Measurements from ENCODE around the gene EAPP. TPM values are rescaled to one million over a fixed set of nuclear protein-coding genes. Genes with fewer than 3 reads are reported as not detected.
"Not testable (repeated sequence)": the region's sequence is repeated elsewhere in the genome, so short reads cannot be mapped to it uniquely, and the experiment has no call there.

EAPP gene
- total RNA-seq, 1 donor from 2014 or later, result 43.2 TPM

DNA sequence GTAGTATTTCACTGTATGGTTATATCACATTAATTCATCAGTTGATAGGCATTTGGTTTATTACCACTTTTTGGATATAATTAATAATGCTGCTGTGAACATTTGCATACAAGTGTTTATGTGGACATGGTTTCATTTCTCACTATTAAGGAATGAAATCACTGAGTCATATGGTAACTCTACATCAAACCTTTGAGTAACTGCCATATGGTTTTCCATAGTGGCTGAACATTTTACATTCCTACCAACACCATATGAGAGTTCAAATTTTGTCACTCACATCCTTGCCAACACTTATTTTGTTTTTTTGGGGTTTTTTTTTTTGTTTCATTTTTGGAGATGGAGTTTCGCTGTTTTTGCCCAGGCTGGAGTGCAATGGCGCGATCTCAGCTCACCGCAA lies 30.2 kb upstream of the EAPP start:
- ATAC-seq (ENCODE audit: low read depth) (no peak), DNase-seq (no peak)
- POLR2A ChIA-PET, result no interaction called here
- H3K27ac Mint-ChIP-seq, result no peak overlapping the region
- no peak overlapping the region for H3K4me3 Mint-ChIP-seq
- H3K27me3 Mint-ChIP-seq, result no peaks in the 10 kb centered on the region
- CTCF ChIA-PET, result no interaction called here
- H3K4me1 Mint-ChIP-seq, result no peaks in the 10 kb centered on the region
- TF ChIP-seq, protein P1, sequence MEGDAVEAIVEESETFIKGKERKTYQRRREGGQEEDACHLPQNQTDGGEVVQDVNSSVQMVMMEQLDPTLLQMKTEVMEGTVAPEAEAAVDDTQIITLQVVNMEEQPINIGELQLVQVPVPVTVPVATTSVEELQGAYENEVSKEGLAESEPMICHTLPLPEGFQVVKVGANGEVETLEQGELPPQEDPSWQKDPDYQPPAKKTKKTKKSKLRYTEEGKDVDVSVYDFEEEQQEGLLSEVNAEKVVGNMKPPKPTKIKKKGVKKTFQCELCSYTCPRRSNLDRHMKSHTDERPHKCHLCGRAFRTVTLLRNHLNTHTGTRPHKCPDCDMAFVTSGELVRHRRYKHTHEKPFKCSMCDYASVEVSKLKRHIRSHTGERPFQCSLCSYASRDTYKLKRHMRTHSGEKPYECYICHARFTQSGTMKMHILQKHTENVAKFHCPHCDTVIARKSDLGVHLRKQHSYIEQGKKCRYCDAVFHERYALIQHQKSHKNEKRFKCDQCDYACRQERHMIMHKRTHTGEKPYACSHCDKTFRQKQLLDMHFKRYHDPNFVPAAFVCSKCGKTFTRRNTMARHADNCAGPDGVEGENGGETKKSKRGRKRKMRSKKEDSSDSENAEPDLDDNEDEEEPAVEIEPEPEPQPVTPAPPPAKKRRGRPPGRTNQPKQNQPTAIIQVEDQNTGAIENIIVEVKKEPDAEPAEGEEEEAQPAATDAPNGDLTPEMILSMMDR (IDR thresholded peaks at IDR 0.05), result no peak
- peaks cover 59% of the 10 kb centered on the region for H3K36me3 Mint-ChIP-seq (ENCODE audit: low read depth)
- H3K9me3 Mint-ChIP-seq, result no peaks in the 10 kb centered on the region
- intact Hi-C loops (cut with micrococcal nuclease), result no loop called here

DNA sequence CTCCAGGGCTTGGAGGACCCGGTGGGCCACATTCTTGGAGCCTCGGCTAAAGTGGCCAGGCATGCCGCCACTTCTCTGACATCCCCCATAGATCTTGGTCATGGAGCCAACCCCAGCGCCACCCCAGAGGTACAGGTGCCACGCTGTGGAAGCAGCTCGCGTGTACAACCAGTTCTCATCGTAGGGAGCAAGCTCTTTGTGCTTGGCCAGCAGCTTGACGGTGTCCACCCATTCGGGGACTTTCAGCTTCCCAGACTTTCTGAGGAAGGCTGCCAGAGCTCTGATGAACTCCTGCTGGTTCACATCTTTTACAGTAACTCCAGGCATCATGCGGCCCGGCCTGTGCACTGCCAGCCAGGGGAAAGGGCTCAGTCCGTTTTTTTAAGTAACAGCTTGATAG lies 29.3 kb upstream of the EAPP start:
- ChIA-PET POLR2A (no interaction called here), CTCF (no interaction called here)
- Mint-ChIP-seq H3K27ac (no peak overlapping the region), H3K4me1 (no peaks in the 10 kb centered on the region), H3K36me3 (ENCODE audit: low read depth) (peaks cover 60% of the 10 kb centered on the region), H3K27me3 (no peaks in the 10 kb centered on the region), H3K4me3 (no peak overlapping the region), H3K9me3 (no peaks in the 10 kb centered on the region)
- TF ChIP-seq, protein P1 (IDR thresholded peaks at IDR 0.05), result no peak
- intact Hi-C loops (cut with micrococcal nuclease), result no loop called here
- no peak for ATAC-seq (ENCODE audit: low read depth)
- no peak for DNase-seq

GRCh38 chr14:34562776-34563150 lies 23.3 kb upstream of the EAPP start:
- CTCF ChIA-PET, result no interaction called here
- no peaks in the 10 kb centered on the region for H3K27me3 Mint-ChIP-seq
- ATAC-seq (ENCODE audit: low read depth), result no peak

DNA sequence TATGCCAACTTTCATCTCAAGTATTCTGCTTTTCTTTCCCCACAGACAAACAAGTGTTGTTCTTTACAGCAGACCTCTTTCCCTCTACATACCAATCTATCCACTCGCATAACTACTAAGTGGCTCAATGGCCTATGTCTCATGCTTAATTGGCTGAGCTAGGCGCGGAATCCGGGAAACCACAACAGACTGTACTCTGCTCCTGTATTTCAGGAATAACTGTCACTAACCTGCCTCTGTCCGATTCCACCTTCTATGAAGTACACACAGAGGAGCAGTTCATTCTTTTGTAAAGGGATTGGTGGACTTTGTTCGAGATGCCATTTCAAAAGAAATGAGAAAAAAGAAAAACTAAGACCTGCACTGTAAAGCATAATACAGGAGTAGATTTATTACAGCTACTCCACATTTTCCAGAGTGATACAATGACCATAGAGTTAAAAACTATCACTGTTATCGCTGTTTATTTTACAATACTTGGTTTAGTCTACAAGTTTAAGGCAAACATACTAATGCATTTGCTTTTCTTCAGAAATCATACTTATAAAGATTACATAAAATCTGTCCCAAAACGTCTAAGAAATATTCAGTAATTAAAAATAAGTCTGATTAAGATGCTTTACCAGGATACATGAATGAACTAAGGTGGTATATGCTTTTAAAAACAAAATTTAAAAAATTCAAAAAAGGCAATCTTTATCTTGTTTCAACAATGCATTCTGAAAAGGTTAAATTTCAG lies 22.7 kb upstream of the EAPP start:
- H3K4me1 Mint-ChIP-seq; DNase-seq; H3K27ac Mint-ChIP-seq; POLR2A ChIA-PET; intact Hi-C loops (cut with micrococcal nuclease); CTCF ChIA-PET; H3K9me3 Mint-ChIP-seq; H3K4me3 Mint-ChIP-seq; ATAC-seq (ENCODE audit: low read depth); H3K27me3 Mint-ChIP-seq: not testable (repeated sequence)
- peaks cover 23% of the 10 kb centered on the region for H3K36me3 Mint-ChIP-seq (ENCODE audit: low read depth)

More at GRCh38 chr14:34562776-34563150, 23.3 kb upstream of the EAPP start:
- Mint-ChIP-seq H3K4me3 (no peak overlapping the region), H3K9me3 (no peaks in the 10 kb centered on the region), H3K27ac (no peak overlapping the region), H3K36me3 (ENCODE audit: low read depth) (peaks cover 28% of the 10 kb centered on the region), H3K4me1 (no peaks in the 10 kb centered on the region)
- no peak for DNase-seq
- TF ChIP-seq, protein P1 (IDR thresholded peaks at IDR 0.05), result no peak
- POLR2A ChIA-PET, result no interaction called here
- intact Hi-C loops (cut with micrococcal nuclease), result no loop called here

DNA sequence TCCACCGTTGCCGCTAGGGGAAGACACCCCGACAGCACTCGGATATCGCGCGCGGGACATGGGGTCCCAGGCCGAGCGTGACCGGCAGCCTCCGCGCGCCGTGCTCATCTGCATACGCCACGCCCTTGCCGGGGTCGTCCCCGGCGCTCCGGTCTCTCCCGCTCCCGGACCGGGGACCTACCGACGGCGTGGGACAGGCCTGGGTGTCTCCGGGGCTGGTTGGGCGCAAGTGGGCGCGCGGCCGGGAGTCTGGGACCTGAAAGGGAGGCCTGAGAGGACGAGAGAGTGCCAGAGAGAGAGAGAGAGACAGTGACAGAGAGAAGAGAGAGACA lies 17.0 kb upstream of the EAPP start:
- H3K36me3 Mint-ChIP-seq (ENCODE audit: low read depth); POLR2A ChIA-PET; DNase-seq; H3K4me3 Mint-ChIP-seq; H3K9me3 Mint-ChIP-seq; intact Hi-C loops (cut with micrococcal nuclease); CTCF ChIA-PET; H3K27me3 Mint-ChIP-seq; H3K27ac Mint-ChIP-seq: not testable (repeated sequence)
- peaks cover 15% of the 10 kb centered on the region for H3K4me1 Mint-ChIP-seq
- peak; percentile 59 for ATAC-seq (ENCODE audit: low read depth)

- H3K27ac Mint-ChIP-seq; H3K36me3 Mint-ChIP-seq (ENCODE audit: low read depth); CTCF ChIA-PET; H3K9me3 Mint-ChIP-seq; DNase-seq; H3K4me3 Mint-ChIP-seq; POLR2A ChIA-PET; intact Hi-C loops (cut with micrococcal nuclease); H3K27me3 Mint-ChIP-seq: not testable (repeated sequence)
- peak; percentile 73 for ATAC-seq (ENCODE audit: low read depth)
- peaks cover 18% of the 10 kb centered on the region for H3K4me1 Mint-ChIP-seq
Observed at GRCh38 chr14:34555583-34556497, 16.3 kb upstream of the EAPP start.
